ENCODE measurements around the gene PRIMA1. TPM values are rescaled to one million over a fixed set of nuclear protein-coding genes. Genes with fewer than 3 reads are reported as not detected.

The PRIMA1 gene, protein sequence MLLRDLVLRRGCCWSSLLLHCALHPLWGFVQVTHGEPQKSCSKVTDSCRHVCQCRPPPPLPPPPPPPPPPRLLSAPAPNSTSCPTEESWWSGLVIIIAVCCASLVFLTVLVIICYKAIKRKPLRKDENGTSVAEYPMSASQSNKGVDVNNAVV
- 7.9 TPM for polyA plus RNA-seq (2013, experiment 1 of 4)
- 8.4 TPM for polyA plus RNA-seq (2013, experiment 2 of 4)
- polyA plus RNA-seq (2013, experiment 3 of 4) = 5.9 TPM
- polyA plus RNA-seq (2013, experiment 4 of 4) = 7.1 TPM

GRCh38 chr14:93788293-93788542 is at the start of gene PRIMA1:
TSS of gene PRIMA1 (minus strand) at chr14:93788485. CDS start at chr14:93787718, 767 bp downstream.
- Histone ChIP-seq H3K27me3 (ENCODE audit: control insufficient read depth, insufficient read depth, low read length, poor library complexity, severe bottlenecking) (peaks cover 39% of the 10 kb centered on the region), H3K9me3 (ENCODE audit: control insufficient read depth, low read length) (no peaks in the 10 kb centered on the region), H3K4me1 (ENCODE audit: control insufficient read depth, insufficient read depth, low read length) (peaks cover 12% of the 10 kb centered on the region), H3K36me3 (ENCODE audit: control insufficient read depth, insufficient read depth, low read length) (no peaks in the 10 kb centered on the region), H3K27ac (ENCODE audit: insufficient read depth, low read depth, low read length, poor library complexity, severe bottlenecking) (no peak within 1 kb of the TSS), H3K4me3 (ENCODE audit: insufficient read depth, low read depth, low read length) (peak within 1 kb of the TSS; percentile 52)
- WGBS, 2 experiments = 0% methylated on average over 24 of the region's 24 CpGs

GRCh38 chr14:93834699-93835371 is 46.5 kb upstream of the PRIMA1 start:
- H3K36me3 ChIP-seq (ENCODE audit: control insufficient read depth, insufficient read depth, low read length) = no peaks in the 10 kb centered on the region
- H3K27me3 ChIP-seq (ENCODE audit: control insufficient read depth, insufficient read depth, low read length, poor library complexity, severe bottlenecking) = no peaks in the 10 kb centered on the region
- peaks cover 3% of the 10 kb centered on the region for H3K4me1 ChIP-seq (ENCODE audit: control insufficient read depth, insufficient read depth, low read length)
- no peak overlapping the region for H3K4me3 ChIP-seq (ENCODE audit: insufficient read depth, low read depth, low read length)
- 90 to 93% methylated on average over 9 of the region's 9 CpGs for WGBS, 2 experiments
- no peak overlapping the region for H3K27ac ChIP-seq (ENCODE audit: insufficient read depth, low read depth, low read length, poor library complexity, severe bottlenecking)
- H3K9me3 ChIP-seq (ENCODE audit: control insufficient read depth, low read length) = no peaks in the 10 kb centered on the region

GRCh38 chr14:93832665-93833064 is 44.4 kb upstream of the PRIMA1 start:
- Histone ChIP-seq H3K27me3 (ENCODE audit: control insufficient read depth, insufficient read depth, low read length, poor library complexity, severe bottlenecking) (no peaks in the 10 kb centered on the region), H3K9me3 (ENCODE audit: control insufficient read depth, low read length) (no peaks in the 10 kb centered on the region), H3K4me1 (ENCODE audit: control insufficient read depth, insufficient read depth, low read length) (peaks cover 3% of the 10 kb centered on the region), H3K27ac (ENCODE audit: insufficient read depth, low read depth, low read length, poor library complexity, severe bottlenecking) (no peak overlapping the region), H3K36me3 (ENCODE audit: control insufficient read depth, insufficient read depth, low read length) (no peaks in the 10 kb centered on the region), H3K4me3 (ENCODE audit: insufficient read depth, low read depth, low read length) (no peak overlapping the region)
- 85 to 90% methylated on average over 3 of the region's 3 CpGs for WGBS, 2 experiments

DNA sequence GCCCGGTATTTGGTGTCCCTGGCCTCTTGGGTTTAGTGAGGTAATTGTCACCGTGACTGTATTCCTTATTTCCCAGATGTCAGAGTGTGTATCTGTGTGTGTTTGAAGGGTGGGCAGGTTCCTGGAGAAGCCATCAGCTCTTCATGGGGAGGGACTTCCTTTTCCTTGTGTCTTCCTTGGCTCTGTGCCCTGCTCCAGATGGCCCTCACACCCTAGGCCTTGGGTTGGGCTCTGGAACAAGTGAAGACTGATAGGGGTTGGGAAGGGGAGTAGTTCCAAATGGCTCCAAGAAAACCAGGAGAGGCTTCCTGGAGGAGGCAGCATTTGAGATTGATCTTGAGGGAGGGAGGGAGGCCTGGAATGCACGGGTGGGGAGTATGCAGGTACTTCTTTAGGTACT is 43.8 kb upstream of the PRIMA1 start:
- Histone ChIP-seq H3K27ac (ENCODE audit: insufficient read depth, low read depth, low read length, poor library complexity, severe bottlenecking) (no peak overlapping the region), H3K4me1 (ENCODE audit: control insufficient read depth, insufficient read depth, low read length) (peaks cover 3% of the 10 kb centered on the region), H3K4me3 (ENCODE audit: insufficient read depth, low read depth, low read length) (no peak overlapping the region), H3K27me3 (ENCODE audit: control insufficient read depth, insufficient read depth, low read length, poor library complexity, severe bottlenecking) (no peaks in the 10 kb centered on the region), H3K36me3 (ENCODE audit: control insufficient read depth, insufficient read depth, low read length) (no peaks in the 10 kb centered on the region), H3K9me3 (ENCODE audit: control insufficient read depth, low read length) (no peaks in the 10 kb centered on the region)
- 85 to 96% methylated on average over 3 of the region's 3 CpGs for WGBS, 2 experiments

- no peak overlapping the region for H3K4me3 ChIP-seq (ENCODE audit: insufficient read depth, low read depth, low read length)
- H3K27ac ChIP-seq (ENCODE audit: insufficient read depth, low read depth, low read length, poor library complexity, severe bottlenecking) = no peak overlapping the region
- 77% methylated on average over 3 of the region's 3 CpGs for WGBS, 2 experiments
- H3K27me3 ChIP-seq (ENCODE audit: control insufficient read depth, insufficient read depth, low read length, poor library complexity, severe bottlenecking) = no peaks in the 10 kb centered on the region
- no peaks in the 10 kb centered on the region for H3K36me3 ChIP-seq (ENCODE audit: control insufficient read depth, insufficient read depth, low read length)
- H3K9me3 ChIP-seq (ENCODE audit: control insufficient read depth, low read length) = no peaks in the 10 kb centered on the region
- peaks cover 3% of the 10 kb centered on the region for H3K4me1 ChIP-seq (ENCODE audit: control insufficient read depth, insufficient read depth, low read length)
These were observed 42.6 kb upstream of the PRIMA1 start for GRCh38 chr14:93830753-93831461.

GRCh38 chr14:93829839-93830481 is 41.7 kb upstream of the PRIMA1 start:
- Histone ChIP-seq H3K4me3 (ENCODE audit: insufficient read depth, low read depth, low read length) (no peak overlapping the region), H3K27me3 (ENCODE audit: control insufficient read depth, insufficient read depth, low read length, poor library complexity, severe bottlenecking) (no peaks in the 10 kb centered on the region), H3K27ac (ENCODE audit: insufficient read depth, low read depth, low read length, poor library complexity, severe bottlenecking) (no peak overlapping the region), H3K9me3 (ENCODE audit: control insufficient read depth, low read length) (no peaks in the 10 kb centered on the region), H3K4me1 (ENCODE audit: control insufficient read depth, insufficient read depth, low read length) (peaks cover 3% of the 10 kb centered on the region), H3K36me3 (ENCODE audit: control insufficient read depth, insufficient read depth, low read length) (no peaks in the 10 kb centered on the region)
- 77 to 79% methylated on average over 4 of the region's 4 CpGs for WGBS, 2 experiments

DNA sequence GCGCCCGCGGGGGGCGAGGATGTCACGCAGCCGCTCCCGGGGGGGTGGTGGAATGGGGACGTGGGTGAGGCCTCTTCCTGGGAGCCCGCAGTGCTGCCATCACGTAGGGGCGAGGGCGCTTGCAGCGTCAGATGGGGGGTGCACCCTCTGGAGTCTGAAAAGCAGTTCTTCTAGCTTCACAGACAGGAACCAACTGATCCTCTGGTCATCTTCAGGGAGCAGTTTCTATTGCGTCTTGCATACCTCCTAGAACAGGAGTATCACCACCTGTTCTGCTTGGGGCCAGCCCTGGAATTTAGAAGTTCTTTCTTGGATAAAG is 36.9 kb upstream of the PRIMA1 start:
- 85% methylated on average over 14 of the region's 14 CpGs for WGBS, 2 experiments
- Histone ChIP-seq H3K4me1 (ENCODE audit: control insufficient read depth, insufficient read depth, low read length) (no peaks in the 10 kb centered on the region), H3K36me3 (ENCODE audit: control insufficient read depth, insufficient read depth, low read length) (no peaks in the 10 kb centered on the region), H3K9me3 (ENCODE audit: control insufficient read depth, low read length) (no peaks in the 10 kb centered on the region), H3K27ac (ENCODE audit: insufficient read depth, low read depth, low read length, poor library complexity, severe bottlenecking) (no peak overlapping the region), H3K27me3 (ENCODE audit: control insufficient read depth, insufficient read depth, low read length, poor library complexity, severe bottlenecking) (no peaks in the 10 kb centered on the region), H3K4me3 (ENCODE audit: insufficient read depth, low read depth, low read length) (no peak overlapping the region)

DNA sequence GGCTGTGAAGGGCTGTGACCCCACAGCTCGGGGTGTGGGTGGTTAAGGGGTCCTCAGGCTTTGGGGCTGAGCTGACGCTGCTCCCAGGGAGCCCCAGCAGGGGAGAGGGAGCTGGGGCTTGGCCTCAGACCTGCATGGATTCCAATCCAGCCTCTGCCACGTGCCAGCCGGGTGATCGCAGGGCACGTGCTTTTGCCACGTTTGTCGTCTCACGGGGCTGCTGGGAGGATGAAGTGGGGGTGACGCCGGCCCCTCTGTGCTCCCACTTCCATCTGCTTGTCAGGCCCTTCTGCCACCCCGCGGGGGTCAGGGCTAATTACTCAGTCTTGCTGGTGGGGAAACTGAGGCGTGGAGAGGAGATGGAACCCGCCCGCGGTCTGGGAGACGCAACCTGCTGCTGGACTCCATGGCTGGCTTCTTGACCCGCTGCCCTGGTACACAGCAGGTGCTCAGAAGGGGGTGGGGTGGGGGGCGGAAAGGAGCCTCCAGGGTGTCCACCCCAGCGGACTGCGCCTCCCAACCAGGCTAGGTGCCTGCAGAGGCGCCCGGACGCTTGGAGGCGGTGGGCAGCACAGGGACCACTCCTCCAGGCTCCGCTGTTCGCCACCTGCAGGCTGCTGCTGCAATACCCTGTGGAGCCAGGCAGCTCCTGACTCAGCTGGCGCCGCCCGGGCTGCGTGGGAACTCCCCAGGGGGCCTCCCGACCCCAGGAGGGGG is 36.4 kb upstream of the PRIMA1 start:
- Histone ChIP-seq H3K9me3 (ENCODE audit: control insufficient read depth, low read length) (no peaks in the 10 kb centered on the region), H3K4me3 (ENCODE audit: insufficient read depth, low read depth, low read length) (no peak overlapping the region), H3K27ac (ENCODE audit: insufficient read depth, low read depth, low read length, poor library complexity, severe bottlenecking) (no peak overlapping the region), H3K4me1 (ENCODE audit: control insufficient read depth, insufficient read depth, low read length) (no peaks in the 10 kb centered on the region), H3K27me3 (ENCODE audit: control insufficient read depth, insufficient read depth, low read length, poor library complexity, severe bottlenecking) (no peaks in the 10 kb centered on the region), H3K36me3 (ENCODE audit: control insufficient read depth, insufficient read depth, low read length) (no peaks in the 10 kb centered on the region)
- WGBS, 2 experiments = 91 to 92% methylated on average over 33 of the region's 33 CpGs

GRCh38 chr14:93824076-93824475 is 35.8 kb upstream of the PRIMA1 start:
- H3K4me1 ChIP-seq (ENCODE audit: control insufficient read depth, insufficient read depth, low read length) = no peaks in the 10 kb centered on the region
- no peaks in the 10 kb centered on the region for H3K36me3 ChIP-seq (ENCODE audit: control insufficient read depth, insufficient read depth, low read length)
- 83% methylated on average over 9 of the region's 9 CpGs for WGBS, 2 experiments
- H3K27me3 ChIP-seq (ENCODE audit: control insufficient read depth, insufficient read depth, low read length, poor library complexity, severe bottlenecking) = no peaks in the 10 kb centered on the region
- H3K9me3 ChIP-seq (ENCODE audit: control insufficient read depth, low read length) = no peaks in the 10 kb centered on the region
- H3K27ac ChIP-seq (ENCODE audit: insufficient read depth, low read depth, low read length, poor library complexity, severe bottlenecking) = no peak overlapping the region
- no peak overlapping the region for H3K4me3 ChIP-seq (ENCODE audit: insufficient read depth, low read depth, low read length)

- 83 to 90% methylated on average over 6 of the region's 6 CpGs for WGBS, 2 experiments
These were observed 32.8 kb upstream of the PRIMA1 start for GRCh38 chr14:93821051-93821450.

More at GRCh38 chr14:93821051-93821450, 32.8 kb upstream of the PRIMA1 start:
- Histone ChIP-seq H3K27me3 (ENCODE audit: control insufficient read depth, insufficient read depth, low read length, poor library complexity, severe bottlenecking) (no peaks in the 10 kb centered on the region), H3K4me1 (ENCODE audit: control insufficient read depth, insufficient read depth, low read length) (peaks cover 4% of the 10 kb centered on the region), H3K9me3 (ENCODE audit: control insufficient read depth, low read length) (no peaks in the 10 kb centered on the region), H3K27ac (ENCODE audit: insufficient read depth, low read depth, low read length, poor library complexity, severe bottlenecking) (no peak overlapping the region), H3K36me3 (ENCODE audit: control insufficient read depth, insufficient read depth, low read length) (no peaks in the 10 kb centered on the region), H3K4me3 (ENCODE audit: insufficient read depth, low read depth, low read length) (no peak overlapping the region)
